Measurements from ENCODE around the gene YWHAB.
A peak's percentile ranks its signal among the peaks of the same experiment; 100 is the strongest.
"Not testable (repeated sequence)": the region's sequence is repeated elsewhere in the genome, so short reads cannot be mapped to it uniquely, and the experiment has no call there.

The YWHAB gene

DNA sequence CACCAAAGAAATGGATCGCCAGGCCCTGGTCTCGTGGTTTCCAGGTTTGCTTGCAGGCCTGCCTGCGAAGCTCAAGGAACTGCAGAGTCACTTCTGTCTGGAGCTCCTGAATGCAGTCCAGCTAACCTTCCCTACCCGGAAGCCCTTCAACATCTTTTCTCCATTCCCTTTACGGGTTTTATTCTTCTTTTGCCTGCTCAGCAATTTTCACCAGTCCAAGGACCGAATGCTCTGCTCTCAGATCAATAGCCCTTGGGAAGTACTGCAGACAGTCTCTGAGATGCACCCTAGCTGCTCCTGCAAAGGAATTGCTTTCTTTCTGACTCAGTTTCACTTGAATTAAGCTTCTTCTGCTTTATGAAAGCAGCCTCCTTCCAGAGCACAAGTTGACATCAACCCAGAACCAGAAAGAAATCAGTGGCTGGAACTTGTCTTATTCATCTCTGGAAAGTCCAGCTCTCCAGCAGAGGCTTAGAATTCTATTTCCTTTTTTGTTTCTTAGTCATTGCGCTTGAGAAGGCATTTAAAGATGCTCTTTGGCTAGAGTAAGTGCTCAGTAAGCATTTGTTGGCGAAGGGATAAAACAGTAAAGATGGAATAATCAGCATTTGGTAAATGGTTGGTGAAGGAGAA is 18.7 kb upstream of the YWHAB start:
- H3K36me3 ChIP-seq (ENCODE audit: low read depth): no peaks in the 10 kb centered on the region
- TF ChIP-seq, protein P1, sequence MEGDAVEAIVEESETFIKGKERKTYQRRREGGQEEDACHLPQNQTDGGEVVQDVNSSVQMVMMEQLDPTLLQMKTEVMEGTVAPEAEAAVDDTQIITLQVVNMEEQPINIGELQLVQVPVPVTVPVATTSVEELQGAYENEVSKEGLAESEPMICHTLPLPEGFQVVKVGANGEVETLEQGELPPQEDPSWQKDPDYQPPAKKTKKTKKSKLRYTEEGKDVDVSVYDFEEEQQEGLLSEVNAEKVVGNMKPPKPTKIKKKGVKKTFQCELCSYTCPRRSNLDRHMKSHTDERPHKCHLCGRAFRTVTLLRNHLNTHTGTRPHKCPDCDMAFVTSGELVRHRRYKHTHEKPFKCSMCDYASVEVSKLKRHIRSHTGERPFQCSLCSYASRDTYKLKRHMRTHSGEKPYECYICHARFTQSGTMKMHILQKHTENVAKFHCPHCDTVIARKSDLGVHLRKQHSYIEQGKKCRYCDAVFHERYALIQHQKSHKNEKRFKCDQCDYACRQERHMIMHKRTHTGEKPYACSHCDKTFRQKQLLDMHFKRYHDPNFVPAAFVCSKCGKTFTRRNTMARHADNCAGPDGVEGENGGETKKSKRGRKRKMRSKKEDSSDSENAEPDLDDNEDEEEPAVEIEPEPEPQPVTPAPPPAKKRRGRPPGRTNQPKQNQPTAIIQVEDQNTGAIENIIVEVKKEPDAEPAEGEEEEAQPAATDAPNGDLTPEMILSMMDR (IDR thresholded peaks at IDR 0.05; ENCODE audit: poor library complexity, severe bottlenecking): no peak
- peaks cover 8% of the 10 kb centered on the region for H3K27me3 ChIP-seq (ENCODE audit: insufficient read depth, poor library complexity, severe bottlenecking)

DNA sequence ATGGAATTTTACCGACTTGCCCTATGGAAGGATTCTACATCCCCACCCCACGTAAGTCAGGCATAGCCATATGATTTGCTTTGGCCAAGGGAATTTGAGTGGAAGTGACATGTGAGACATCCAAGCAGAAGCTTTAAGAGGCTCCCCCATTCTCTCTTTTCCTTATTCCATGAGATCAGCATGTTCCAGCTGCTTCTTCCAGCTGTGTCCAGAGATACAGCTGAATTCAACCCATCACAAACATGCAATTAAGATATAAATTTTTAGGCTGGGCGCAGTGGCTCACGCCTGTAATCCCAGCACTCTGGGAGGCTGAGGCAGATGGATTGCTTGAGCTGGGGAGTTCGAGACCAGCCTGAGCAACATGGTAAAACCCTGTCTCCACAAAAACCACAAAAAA is 16.0 kb upstream of the YWHAB start:
- H3K4me3 ChIP-seq (ENCODE audit: severe bottlenecking): no peak overlapping the region
- no peak for ATAC-seq (ENCODE audit: low read depth)

More for the DNA sequence above, 18.7 kb upstream of the YWHAB start:
- Histone ChIP-seq H3K27ac (ENCODE audit: poor library complexity, severe bottlenecking) (no peak overlapping the region), H3K4me1 (ENCODE audit: insufficient read depth, poor library complexity, severe bottlenecking) (peaks cover 15% of the 10 kb centered on the region), H3K4me3 (ENCODE audit: severe bottlenecking) (no peak overlapping the region), H3K9me3 (ENCODE audit: severe bottlenecking) (no peaks in the 10 kb centered on the region)
- DNase-seq (ENCODE audit: low spot score): no peak
- no peak for ATAC-seq (ENCODE audit: low read depth)

DNA sequence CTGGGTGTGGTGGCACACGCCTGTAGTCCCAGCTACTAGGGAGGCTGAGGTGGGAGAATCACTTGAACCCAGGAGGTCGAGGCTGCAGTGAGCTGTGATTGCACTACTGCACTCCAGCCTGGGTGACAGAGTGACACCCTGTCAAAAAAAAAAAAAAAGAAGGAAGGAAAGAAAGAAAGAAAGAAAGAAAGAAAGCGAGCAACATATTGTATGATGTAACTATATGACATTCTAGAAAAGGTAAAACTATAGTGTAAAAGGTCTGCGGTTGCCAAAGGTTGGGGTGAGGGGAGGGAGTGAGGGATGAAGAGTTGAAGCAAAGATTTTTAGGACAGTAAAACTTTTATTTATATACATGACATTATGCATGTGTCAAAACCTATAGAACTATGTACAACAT is 3.1 kb upstream of the YWHAB start:
- not testable (repeated sequence) for H3K9me3 ChIP-seq (ENCODE audit: severe bottlenecking); H3K36me3 ChIP-seq (ENCODE audit: low read depth); H3K27ac ChIP-seq (ENCODE audit: poor library complexity, severe bottlenecking); H3K4me3 ChIP-seq (ENCODE audit: severe bottlenecking); H3K27me3 ChIP-seq (ENCODE audit: insufficient read depth, poor library complexity, severe bottlenecking); ATAC-seq (ENCODE audit: low read depth); DNase-seq (ENCODE audit: low spot score); H3K4me1 ChIP-seq (ENCODE audit: insufficient read depth, poor library complexity, severe bottlenecking)

More for the DNA sequence above, 16.0 kb upstream of the YWHAB start:
- no peaks in the 10 kb centered on the region for H3K9me3 ChIP-seq (ENCODE audit: severe bottlenecking)
- H3K27me3 ChIP-seq (ENCODE audit: insufficient read depth, poor library complexity, severe bottlenecking): peaks cover 8% of the 10 kb centered on the region
- DNase-seq (ENCODE audit: low spot score): no peak
- TF ChIP-seq, protein P1 (IDR thresholded peaks at IDR 0.05; ENCODE audit: poor library complexity, severe bottlenecking): no peak
- no peaks in the 10 kb centered on the region for H3K36me3 ChIP-seq (ENCODE audit: low read depth)
- no peak overlapping the region for H3K27ac ChIP-seq (ENCODE audit: poor library complexity, severe bottlenecking)
- peaks cover 4% of the 10 kb centered on the region for H3K4me1 ChIP-seq (ENCODE audit: insufficient read depth, poor library complexity, severe bottlenecking)

DNA sequence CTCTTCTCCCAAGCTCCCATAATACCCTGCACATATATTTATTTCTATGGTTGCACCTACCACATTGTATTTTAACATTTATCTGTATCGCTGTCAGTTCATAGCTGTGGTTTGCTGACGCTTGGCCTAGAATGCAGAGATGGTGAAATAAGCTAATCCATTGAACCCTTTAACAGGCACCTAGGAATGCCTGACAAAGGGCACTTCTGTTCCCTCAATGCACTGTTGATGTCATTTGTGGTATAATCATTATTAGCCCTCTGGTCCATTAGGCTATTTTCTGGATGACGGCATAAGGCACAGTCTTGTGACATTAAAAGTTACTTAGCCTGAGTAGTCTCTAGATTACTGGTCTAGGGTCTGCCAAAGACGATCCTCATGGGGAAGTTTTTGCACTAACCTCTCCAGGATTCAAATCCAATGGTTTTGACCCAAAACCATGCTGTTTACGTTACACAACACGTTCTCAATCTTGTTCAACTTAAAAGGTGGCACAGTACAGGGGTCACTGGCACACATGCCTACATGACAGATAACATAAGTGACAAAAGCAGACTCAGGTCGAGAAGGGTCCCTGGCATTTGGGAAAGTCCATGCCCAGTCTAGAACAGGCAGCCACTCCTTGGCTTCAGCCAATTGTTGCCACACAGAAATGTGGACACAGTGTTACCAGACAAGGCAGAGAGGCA is 2.1 kb upstream of the YWHAB start:
- Histone ChIP-seq H3K4me1 (ENCODE audit: insufficient read depth, poor library complexity, severe bottlenecking) (peaks cover 16% of the 10 kb centered on the region), H3K27ac (ENCODE audit: poor library complexity, severe bottlenecking) (no peak overlapping the region), H3K36me3 (ENCODE audit: low read depth) (peaks cover 19% of the 10 kb centered on the region), H3K27me3 (ENCODE audit: insufficient read depth, poor library complexity, severe bottlenecking) (no peaks in the 10 kb centered on the region), H3K4me3 (ENCODE audit: severe bottlenecking) (no peak overlapping the region), H3K9me3 (ENCODE audit: severe bottlenecking) (no peaks in the 10 kb centered on the region)
- DNase-seq (ENCODE audit: low spot score) (no peak), ATAC-seq (ENCODE audit: low read depth) (no peak)
- TF ChIP-seq, protein P1 (IDR thresholded peaks at IDR 0.05; ENCODE audit: poor library complexity, severe bottlenecking): no peak

DNA sequence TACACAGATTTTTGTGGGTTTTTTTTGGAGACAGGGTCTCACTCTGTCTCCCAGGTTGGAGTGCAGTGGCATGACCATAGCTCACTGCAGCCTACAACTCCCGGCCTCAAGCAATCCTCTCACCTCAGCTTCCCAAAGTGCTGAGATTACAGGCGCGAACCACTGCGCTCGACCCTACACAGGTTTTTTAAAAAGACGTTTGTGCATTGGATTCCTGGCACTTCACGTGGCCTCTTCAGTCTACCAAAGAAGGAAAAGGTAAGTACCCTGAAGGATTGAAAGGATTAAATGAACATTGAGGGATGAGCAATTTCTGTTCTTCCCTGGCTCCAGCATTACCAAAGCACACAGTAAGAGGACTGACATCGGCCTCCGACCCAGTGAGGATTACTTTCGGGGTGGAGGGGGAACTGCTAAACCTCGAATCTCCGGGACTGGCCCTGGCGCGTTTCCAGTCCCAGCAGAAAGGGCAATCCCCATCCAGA is 556 bp upstream of the YWHAB start:
- Histone ChIP-seq H3K9me3 (ENCODE audit: severe bottlenecking) (no peaks in the 10 kb centered on the region), H3K36me3 (ENCODE audit: low read depth) (peaks cover 35% of the 10 kb centered on the region), H3K4me1 (ENCODE audit: insufficient read depth, poor library complexity, severe bottlenecking) (peaks cover 29% of the 10 kb centered on the region), H3K4me3 (ENCODE audit: severe bottlenecking) (peak overlapping the region; percentile 93), H3K27me3 (ENCODE audit: insufficient read depth, poor library complexity, severe bottlenecking) (no peaks in the 10 kb centered on the region), H3K27ac (ENCODE audit: poor library complexity, severe bottlenecking) (peak overlapping the region; percentile 79)
- DNase-seq (ENCODE audit: low spot score) (no peak), ATAC-seq (ENCODE audit: low read depth) (no peak)
- TF ChIP-seq, protein P1 (IDR thresholded peaks at IDR 0.05; ENCODE audit: poor library complexity, severe bottlenecking): no peak

Data from RWPE2 (cell line).